Umbilical cord (tissue), 2 donors: ENCODE results near the gene KBTBD7. TPM values are rescaled to one million over a fixed set of nuclear protein-coding genes. Genes with fewer than 3 reads are reported as not detected.
"Not testable (repeated sequence)": the region's sequence is repeated elsewhere in the genome, so short reads cannot be mapped to it uniquely, and the experiment has no call there.

Source experiments
- DNase-seq: peaks from one replicate; pipeline ENCODE4 v3.0.0-alpha.2; 2015; ENCODE audit warnings: low spot score
- total RNA-seq: library from RNA; depleted of rRNA; stranded (reverse); fragments of >200 nt; gene quantifications from one replicate; pipeline ENCODE4 v1.2.3, GENCODE V29; 2014; ENCODE audit warnings: low replicate concordance; ENCODE audit not compliant: insufficient read depth

Gene KBTBD7
- total RNA-seq, 1 donor from 2014 or later: 14.7 TPM

- no peak for DNase-seq
Observed at GRCh38 chr13:41199079-41199478, 4.7 kb upstream of the KBTBD7 start.

- no peak for DNase-seq
Observed at GRCh38 chr13:41196620-41197019, 2.3 kb upstream of the KBTBD7 start.

- no peak for DNase-seq
Observed at GRCh38 chr13:41196011-41196410, 1.6 kb upstream of the KBTBD7 start.

GRCh38 chr13:41193469-41193868 is 900 bp downstream of the KBTBD7 start:
- DNase-seq: no peak

GRCh38 chr13:41188584-41188983 is 5.8 kb downstream of the KBTBD7 start:
- no peak for DNase-seq

GRCh38 chr13:41186481-41186880 is 7.9 kb downstream of the KBTBD7 start:
- no peak for DNase-seq

GRCh38 chr13:41182231-41182630 is 12.1 kb downstream of the KBTBD7 start:
- DNase-seq: no peak

- DNase-seq: no peak
Observed at GRCh38 chr13:41179593-41180250, 14.6 kb downstream of the KBTBD7 start.

GRCh38 chr13:41178040-41178439 is 16.3 kb downstream of the KBTBD7 start:
- DNase-seq: no peak

GRCh38 chr13:41177616-41178015 is 16.8 kb downstream of the KBTBD7 start:
- DNase-seq: no peak

GRCh38 chr13:41175576-41175975 is 18.8 kb downstream of the KBTBD7 start:
- DNase-seq: not testable (repeated sequence)

- DNase-seq: no peak
Observed at GRCh38 chr13:41162151-41162550, 32.2 kb downstream of the KBTBD7 start.

- no peak for DNase-seq
Observed at GRCh38 chr13:41159174-41159573, 35.2 kb downstream of the KBTBD7 start.

- no peak for DNase-seq
Observed at GRCh38 chr13:41157048-41157717, 37.2 kb downstream of the KBTBD7 start.

- no peak for DNase-seq
Observed at GRCh38 chr13:41156620-41157019, 37.7 kb downstream of the KBTBD7 start.

- no peak for DNase-seq
Observed at GRCh38 chr13:41154042-41154441, 40.3 kb downstream of the KBTBD7 start.

GRCh38 chr13:41152005-41152404 is 42.4 kb downstream of the KBTBD7 start:
- DNase-seq: no peak

GRCh38 chr13:41150058-41150457 is 44.3 kb downstream of the KBTBD7 start:
- no peak for DNase-seq

- DNase-seq: no peak
Observed at GRCh38 chr13:41148419-41149283, 45.7 kb downstream of the KBTBD7 start.

GRCh38 chr13:41145136-41145908 is 49.0 kb downstream of the KBTBD7 start:
- DNase-seq: no peak

GRCh38 chr13:41144576-41144975 is 49.8 kb downstream of the KBTBD7 start:
- DNase-seq: no peak
